NOMO-1 treated with dmso at 0.1 percent for 144 hours (cell line): Measurements from ENCODE around the gene NCOA3.

ENCODE experiments used
- DNase-seq: peaks from one replicate; lab custom pipeline; 2025; ENCODE audit not compliant: unreplicated experiment; lab: John Stamatoyannopoulos, UW

NCOA3 gene

DNA sequence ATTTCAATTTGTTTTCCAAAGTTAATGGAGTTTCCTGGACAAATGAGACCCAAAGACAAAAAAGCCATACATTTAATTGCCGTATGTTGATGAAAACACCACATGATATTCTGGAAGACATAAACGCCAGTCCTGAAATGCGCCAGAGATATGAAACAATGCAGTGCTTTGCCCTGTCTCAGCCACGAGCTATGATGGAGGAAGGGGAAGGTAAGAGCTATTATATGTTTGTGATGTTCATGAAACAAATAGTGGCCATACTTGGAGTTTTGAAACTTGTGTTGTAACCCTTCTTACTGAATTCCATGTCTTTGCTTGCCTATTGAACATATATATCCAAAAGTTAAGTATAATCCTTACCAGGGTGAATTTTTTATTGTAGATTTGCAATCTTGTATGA lies 125.9 kb downstream of the NCOA3 start:
- no peak for DNase-seq

GRCh38 chr20:47629907-47630306 lies 128.2 kb downstream of the NCOA3 start:
- no peak for DNase-seq

- DNase-seq: no peak
These were observed 129.4 kb downstream of the NCOA3 start for GRCh38 chr20:47631078-47631477.

- no peak for DNase-seq
These were observed 133.6 kb downstream of the NCOA3 start for GRCh38 chr20:47635256-47635655.

DNA sequence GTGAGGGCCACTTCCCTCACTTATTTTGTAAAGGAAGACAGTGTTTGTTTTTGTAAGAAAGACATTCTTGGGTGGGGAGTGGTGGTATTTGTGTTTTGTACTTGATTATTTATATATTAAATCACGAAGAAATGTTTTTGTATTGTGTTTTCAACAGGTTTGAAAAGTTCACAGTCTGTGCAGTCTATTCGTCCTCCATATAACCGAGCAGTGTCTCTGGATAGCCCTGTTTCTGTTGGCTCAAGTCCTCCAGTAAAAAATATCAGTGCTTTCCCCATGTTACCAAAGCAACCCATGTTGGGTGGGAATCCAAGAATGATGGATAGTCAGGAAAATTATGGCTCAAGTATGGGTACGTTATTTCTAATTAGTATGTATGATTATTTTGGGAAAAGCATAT lies 137.2 kb downstream of the NCOA3 start:
- DNase-seq: no peak

GRCh38 chr20:47642118-47642517 lies 140.4 kb downstream of the NCOA3 start:
- no peak for DNase-seq

GRCh38 chr20:47642624-47643023 lies 140.9 kb downstream of the NCOA3 start:
- no peak for DNase-seq

- DNase-seq: no peak
These were observed 143.9 kb downstream of the NCOA3 start for GRCh38 chr20:47645632-47646031.

DNA sequence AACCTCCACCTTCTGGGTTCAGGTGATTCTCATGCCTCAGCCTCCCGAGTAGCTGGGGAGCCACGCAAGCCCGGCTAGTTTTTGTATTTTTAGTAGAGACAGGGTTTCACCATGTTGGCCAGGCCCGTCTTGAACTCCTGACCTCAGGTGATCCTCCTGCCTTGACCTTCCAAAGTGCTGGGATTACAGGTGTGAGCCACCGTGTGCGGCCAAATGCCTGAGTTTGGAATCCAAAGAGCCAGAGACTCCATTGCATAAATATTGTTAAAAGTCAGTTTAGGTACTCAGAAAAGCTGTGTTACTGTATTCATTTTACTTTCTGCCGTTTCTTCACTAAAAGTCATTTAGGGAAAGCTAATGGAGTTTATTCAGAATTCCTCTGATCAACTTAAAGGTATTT lies 146.3 kb downstream of the NCOA3 start:
- no peak for DNase-seq

GRCh38 chr20:47648943-47649342 lies 147.3 kb downstream of the NCOA3 start:
- no peak for DNase-seq

GRCh38 chr20:47652301-47652700 lies 150.6 kb downstream of the NCOA3 start:
- DNase-seq: no peak

- DNase-seq: no peak
These were observed 151.1 kb downstream of the NCOA3 start for GRCh38 chr20:47652794-47653193.

DNA sequence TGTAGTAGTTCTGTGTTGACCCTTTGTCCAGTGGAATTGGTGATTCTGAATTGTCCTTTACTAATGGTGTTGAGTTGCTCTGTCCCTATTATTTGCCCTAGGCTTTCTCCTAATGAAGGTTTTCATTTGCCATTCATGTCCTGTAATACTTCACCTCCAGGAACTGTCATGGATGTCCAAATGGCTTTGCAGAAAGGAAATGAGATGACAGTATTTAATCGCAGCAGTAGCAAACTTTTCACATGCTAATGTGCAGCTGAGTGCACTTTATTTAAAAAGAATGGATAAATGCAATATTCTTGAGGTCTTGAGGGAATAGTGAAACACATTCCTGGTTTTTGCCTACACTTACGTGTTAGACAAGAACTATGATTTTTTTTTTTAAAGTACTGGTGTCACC lies 152.2 kb downstream of the NCOA3 start:
- no peak for DNase-seq

- no peak for DNase-seq
These were observed 152.7 kb downstream of the NCOA3 start for GRCh38 chr20:47654370-47654769.

- DNase-seq: no peak
These were observed 153.9 kb downstream of the NCOA3 start for GRCh38 chr20:47655635-47656034.

DNA sequence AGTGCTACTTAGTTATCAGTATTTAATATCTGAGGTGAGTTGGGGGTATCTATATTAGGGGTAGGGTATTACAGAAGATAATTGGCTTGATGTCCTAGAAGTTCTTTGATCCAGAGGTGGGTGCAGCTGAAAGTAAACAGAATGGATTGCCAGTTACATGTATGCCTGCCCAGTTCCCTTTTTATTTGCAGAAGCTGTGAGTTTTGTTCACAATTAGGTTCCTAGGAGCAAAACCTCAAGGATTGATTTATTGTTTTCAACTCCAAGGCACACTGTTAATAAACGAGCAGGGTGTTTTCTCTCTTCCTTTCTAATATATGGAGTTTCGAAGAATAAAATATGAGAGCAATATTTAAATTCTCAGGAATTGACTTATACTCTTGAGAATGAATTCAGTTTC lies 154.6 kb downstream of the NCOA3 start:
- DNase-seq: peak; percentile 75

GRCh38 chr20:47659904-47660601 lies 158.4 kb downstream of the NCOA3 start:
- no peak for DNase-seq

DNA sequence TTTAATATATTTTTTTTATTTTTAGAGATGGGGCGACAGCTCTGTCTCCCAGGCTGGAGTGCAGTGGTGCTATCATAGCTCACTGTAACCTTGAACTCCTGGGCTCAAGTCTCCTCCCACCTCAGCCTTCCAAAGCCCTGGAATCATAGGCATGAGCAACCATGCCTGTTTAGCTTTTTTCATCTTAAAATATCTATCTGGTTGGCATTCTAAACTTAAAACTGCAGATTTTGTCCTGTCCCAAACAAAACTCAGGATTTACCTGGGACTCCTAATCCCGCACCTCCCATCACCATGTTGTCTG lies 158.9 kb downstream of the NCOA3 start:
- no peak for DNase-seq

- DNase-seq: no peak
These were observed 159.5 kb downstream of the NCOA3 start for GRCh38 chr20:47660983-47661700.

GRCh38 chr20:47661714-47662113 lies 160.0 kb downstream of the NCOA3 start:
- no peak for DNase-seq

GRCh38 chr20:47662483-47663353 lies 161.0 kb downstream of the NCOA3 start:
- no peak for DNase-seq
